Measurements from ENCODE around the gene AGMO. TPM values are rescaled to one million over a fixed set of nuclear protein-coding genes. Genes with fewer than 3 reads are reported as not detected.

The AGMO gene
- total and polyA plus RNA-seq, 4 donors, result 21.6 to 46.6 (median 31.6) TPM

DNA sequence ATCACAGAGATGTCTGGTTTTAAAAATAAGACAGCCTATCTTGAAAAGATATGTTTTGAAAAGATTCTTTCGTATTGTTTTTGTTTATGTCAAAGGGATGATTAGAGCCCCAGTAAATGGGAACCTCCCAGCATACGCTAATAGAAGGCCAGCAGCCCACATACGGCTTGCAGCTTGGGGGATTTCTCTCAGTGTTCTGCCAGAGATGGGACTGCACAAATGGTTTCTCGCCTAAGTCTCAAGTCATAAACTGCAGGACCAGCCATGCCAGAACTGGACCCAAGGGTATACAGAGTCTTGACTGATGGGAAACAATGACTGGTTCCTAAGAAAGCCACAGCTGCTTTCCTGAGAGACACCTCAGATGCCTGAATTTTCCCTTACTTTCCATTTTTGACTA, 352.4 kb downstream of the AGMO start:
- TF ChIP-seq, protein P1, sequence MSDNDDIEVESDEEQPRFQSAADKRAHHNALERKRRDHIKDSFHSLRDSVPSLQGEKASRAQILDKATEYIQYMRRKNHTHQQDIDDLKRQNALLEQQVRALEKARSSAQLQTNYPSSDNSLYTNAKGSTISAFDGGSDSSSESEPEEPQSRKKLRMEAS (IDR thresholded peaks at IDR 0.05), result no peak
- TF ChIP-seq FOXA2 (IDR thresholded peaks at IDR 0.05), result no peak
- TF ChIP-seq, protein P2, sequence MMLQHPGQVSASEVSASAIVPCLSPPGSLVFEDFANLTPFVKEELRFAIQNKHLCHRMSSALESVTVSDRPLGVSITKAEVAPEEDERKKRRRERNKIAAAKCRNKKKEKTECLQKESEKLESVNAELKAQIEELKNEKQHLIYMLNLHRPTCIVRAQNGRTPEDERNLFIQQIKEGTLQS (IDR thresholded peaks at IDR 0.05), result no peak
- TF ChIP-seq, protein P3, sequence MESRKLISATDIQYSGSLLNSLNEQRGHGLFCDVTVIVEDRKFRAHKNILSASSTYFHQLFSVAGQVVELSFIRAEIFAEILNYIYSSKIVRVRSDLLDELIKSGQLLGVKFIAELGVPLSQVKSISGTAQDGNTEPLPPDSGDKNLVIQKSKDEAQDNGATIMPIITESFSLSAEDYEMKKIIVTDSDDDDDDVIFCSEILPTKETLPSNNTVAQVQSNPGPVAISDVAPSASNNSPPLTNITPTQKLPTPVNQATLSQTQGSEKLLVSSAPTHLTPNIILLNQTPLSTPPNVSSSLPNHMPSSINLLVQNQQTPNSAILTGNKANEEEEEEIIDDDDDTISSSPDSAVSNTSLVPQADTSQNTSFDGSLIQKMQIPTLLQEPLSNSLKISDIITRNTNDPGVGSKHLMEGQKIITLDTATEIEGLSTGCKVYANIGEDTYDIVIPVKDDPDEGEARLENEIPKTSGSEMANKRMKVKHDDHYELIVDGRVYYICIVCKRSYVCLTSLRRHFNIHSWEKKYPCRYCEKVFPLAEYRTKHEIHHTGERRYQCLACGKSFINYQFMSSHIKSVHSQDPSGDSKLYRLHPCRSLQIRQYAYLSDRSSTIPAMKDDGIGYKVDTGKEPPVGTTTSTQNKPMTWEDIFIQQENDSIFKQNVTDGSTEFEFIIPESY (IDR thresholded peaks at IDR 0.05), result no peak
- TF ChIP-seq SP1 (IDR thresholded peaks at IDR 0.05), result no peak
- no peak for TF ChIP-seq HNF4G (IDR thresholded peaks at IDR 0.05)
- TF ChIP-seq, protein P4, sequence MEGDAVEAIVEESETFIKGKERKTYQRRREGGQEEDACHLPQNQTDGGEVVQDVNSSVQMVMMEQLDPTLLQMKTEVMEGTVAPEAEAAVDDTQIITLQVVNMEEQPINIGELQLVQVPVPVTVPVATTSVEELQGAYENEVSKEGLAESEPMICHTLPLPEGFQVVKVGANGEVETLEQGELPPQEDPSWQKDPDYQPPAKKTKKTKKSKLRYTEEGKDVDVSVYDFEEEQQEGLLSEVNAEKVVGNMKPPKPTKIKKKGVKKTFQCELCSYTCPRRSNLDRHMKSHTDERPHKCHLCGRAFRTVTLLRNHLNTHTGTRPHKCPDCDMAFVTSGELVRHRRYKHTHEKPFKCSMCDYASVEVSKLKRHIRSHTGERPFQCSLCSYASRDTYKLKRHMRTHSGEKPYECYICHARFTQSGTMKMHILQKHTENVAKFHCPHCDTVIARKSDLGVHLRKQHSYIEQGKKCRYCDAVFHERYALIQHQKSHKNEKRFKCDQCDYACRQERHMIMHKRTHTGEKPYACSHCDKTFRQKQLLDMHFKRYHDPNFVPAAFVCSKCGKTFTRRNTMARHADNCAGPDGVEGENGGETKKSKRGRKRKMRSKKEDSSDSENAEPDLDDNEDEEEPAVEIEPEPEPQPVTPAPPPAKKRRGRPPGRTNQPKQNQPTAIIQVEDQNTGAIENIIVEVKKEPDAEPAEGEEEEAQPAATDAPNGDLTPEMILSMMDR (IDR thresholded peaks at IDR 0.05; ENCODE audit: low read depth, low read length, missing input control), result no peak
- TF ChIP-seq RAD21 (IDR thresholded peaks at IDR 0.05), result no peak
- no peak for TF ChIP-seq FOXA1 (IDR thresholded peaks at IDR 0.05)
- TF ChIP-seq HNF4A (conservative IDR thresholded peaks at IDR 0.05), result no peak
- Histone ChIP-seq H3K9ac (ENCODE audit: low read depth in 1 of 2, low read length in 2 of 2) (no peak overlapping the region), H3K9me3 (ENCODE audit: control insufficient read depth in 4 of 4, low read length in 3 of 4) (no peaks in the 10 kb centered on the region), H3K36me3 (ENCODE audit: control insufficient read depth in 4 of 4, insufficient read depth in 3 of 4, low read depth in 1 of 4, low read length in 3 of 4) (no peaks in the 10 kb centered on the region), H3K4me1 (ENCODE audit: control insufficient read depth in 4 of 4, insufficient read depth in 4 of 4, low read length in 3 of 4) (peaks cover 0 to 14% (median 0%) of the 10 kb centered on the region in 4 donors), H3K27ac (ENCODE audit: low read depth in 1 of 2, low read length in 2 of 2) (no peak overlapping the region), H3K4me3 (ENCODE audit: low read depth in 1 of 3, low read length in 3 of 3) (no peak overlapping the region), H3K27me3 (ENCODE audit: control insufficient read depth in 4 of 4, insufficient read depth in 4 of 4, low read length in 3 of 4) (no peaks in the 10 kb centered on the region)
- DNase-seq (ENCODE audit: low spot score), result no peak
- 85% methylated on average over 4 of the region's 4 CpGs for WGBS

DNA sequence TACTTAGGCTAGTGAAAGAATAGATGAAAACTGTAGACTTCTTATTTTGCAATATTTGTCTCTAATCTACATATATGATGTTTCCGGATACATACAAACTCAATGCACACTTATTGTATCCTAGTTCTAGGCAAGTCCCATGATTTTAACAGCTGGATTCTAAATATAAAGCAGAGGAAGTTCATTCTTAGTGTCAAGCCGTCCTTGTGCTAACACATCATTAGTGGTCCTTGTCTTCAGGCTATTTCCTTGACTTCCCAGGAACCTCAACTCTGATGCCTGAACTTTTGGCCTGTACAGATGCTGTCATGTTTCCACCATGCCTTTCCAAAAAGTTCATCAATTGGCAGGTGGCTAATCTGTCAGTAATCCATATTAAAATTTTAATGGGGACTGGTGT, 357.4 kb downstream of the AGMO start:
- H3K27me3 ChIP-seq (ENCODE audit: control insufficient read depth in 4 of 4, insufficient read depth in 4 of 4, low read length in 3 of 4), result no peaks in the 10 kb centered on the region
- no peak for DNase-seq (ENCODE audit: low spot score)
- 78% methylated on average over 2 of the region's 2 CpGs for WGBS
- H3K27ac ChIP-seq (ENCODE audit: low read depth in 1 of 2, low read length in 2 of 2), result no peak overlapping the region
- no peaks in the 10 kb centered on the region for H3K4me1 ChIP-seq (ENCODE audit: control insufficient read depth in 4 of 4, insufficient read depth in 4 of 4, low read length in 3 of 4)
- H3K4me3 ChIP-seq (ENCODE audit: low read depth in 1 of 3, low read length in 3 of 3), result no peak overlapping the region
- TF ChIP-seq HNF4G (IDR thresholded peaks at IDR 0.05), result no peak
- TF ChIP-seq, protein P4 (IDR thresholded peaks at IDR 0.05; ENCODE audit: low read depth, low read length, missing input control), result no peak
- no peak for TF ChIP-seq GABPA (IDR thresholded peaks at IDR 0.05 in 1 of 2, conservative IDR thresholded peaks at IDR 0.05 in 1 of 2)
- TF ChIP-seq, protein P5, sequence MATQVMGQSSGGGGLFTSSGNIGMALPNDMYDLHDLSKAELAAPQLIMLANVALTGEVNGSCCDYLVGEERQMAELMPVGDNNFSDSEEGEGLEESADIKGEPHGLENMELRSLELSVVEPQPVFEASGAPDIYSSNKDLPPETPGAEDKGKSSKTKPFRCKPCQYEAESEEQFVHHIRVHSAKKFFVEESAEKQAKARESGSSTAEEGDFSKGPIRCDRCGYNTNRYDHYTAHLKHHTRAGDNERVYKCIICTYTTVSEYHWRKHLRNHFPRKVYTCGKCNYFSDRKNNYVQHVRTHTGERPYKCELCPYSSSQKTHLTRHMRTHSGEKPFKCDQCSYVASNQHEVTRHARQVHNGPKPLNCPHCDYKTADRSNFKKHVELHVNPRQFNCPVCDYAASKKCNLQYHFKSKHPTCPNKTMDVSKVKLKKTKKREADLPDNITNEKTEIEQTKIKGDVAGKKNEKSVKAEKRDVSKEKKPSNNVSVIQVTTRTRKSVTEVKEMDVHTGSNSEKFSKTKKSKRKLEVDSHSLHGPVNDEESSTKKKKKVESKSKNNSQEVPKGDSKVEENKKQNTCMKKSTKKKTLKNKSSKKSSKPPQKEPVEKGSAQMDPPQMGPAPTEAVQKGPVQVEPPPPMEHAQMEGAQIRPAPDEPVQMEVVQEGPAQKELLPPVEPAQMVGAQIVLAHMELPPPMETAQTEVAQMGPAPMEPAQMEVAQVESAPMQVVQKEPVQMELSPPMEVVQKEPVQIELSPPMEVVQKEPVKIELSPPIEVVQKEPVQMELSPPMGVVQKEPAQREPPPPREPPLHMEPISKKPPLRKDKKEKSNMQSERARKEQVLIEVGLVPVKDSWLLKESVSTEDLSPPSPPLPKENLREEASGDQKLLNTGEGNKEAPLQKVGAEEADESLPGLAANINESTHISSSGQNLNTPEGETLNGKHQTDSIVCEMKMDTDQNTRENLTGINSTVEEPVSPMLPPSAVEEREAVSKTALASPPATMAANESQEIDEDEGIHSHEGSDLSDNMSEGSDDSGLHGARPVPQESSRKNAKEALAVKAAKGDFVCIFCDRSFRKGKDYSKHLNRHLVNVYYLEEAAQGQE (IDR thresholded peaks at IDR 0.05), result no peak
- no peak for TF ChIP-seq YY1 (IDR thresholded peaks at IDR 0.05)
- TF ChIP-seq HNF4A (conservative IDR thresholded peaks at IDR 0.05), result no peak
- H3K9ac ChIP-seq (ENCODE audit: low read depth in 1 of 2, low read length in 2 of 2), result no peak overlapping the region
- no peaks in the 10 kb centered on the region for H3K9me3 ChIP-seq (ENCODE audit: control insufficient read depth in 4 of 4, low read length in 3 of 4)
- H3K36me3 ChIP-seq (ENCODE audit: control insufficient read depth in 4 of 4, insufficient read depth in 3 of 4, low read depth in 1 of 4, low read length in 3 of 4), result no peaks in the 10 kb centered on the region

Measured in liver (tissue), 9 donors.